ENCODE measurements around the gene TANC1.

TANC1 gene

DNA sequence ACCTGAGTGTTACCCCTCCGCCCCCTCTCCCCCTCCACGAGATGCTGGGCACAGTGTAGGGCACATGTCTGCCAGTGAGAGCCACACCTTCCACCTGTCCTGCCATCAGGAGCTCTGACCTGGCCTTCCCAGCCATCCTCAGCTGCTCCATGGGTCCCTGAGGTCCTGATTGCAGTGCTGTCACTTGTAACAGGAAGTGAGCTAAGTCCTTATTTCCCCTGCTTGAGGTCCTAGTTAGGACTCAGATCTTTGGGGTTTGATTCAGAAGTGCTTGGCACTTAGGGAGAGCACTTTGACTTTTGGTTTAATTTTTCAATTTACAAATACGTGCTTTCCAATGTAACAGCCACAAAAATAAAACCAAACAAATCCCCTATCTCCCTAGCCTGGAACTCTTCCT lies 192.5 kb downstream of the TANC1 start:
- DNase-seq (ENCODE audit: low read depth): no peak

DNA sequence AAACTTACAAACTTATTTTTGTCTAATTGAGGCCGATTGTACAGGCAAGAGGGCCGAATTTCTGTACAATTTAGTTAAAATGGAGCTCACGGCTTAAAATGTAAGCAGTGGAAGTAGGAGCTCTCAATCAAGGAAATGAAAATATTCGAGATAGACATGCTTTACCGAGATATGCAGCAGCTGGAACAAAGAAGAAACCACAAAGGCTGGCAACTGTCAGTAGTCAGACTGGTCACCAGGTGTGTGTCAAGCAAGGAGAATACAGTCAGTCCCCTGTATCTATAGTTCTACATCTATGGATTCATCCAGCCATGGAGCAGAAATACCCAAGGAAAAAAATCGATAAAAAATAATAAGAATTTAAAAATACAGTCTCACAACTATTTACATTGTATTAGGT lies 195.5 kb downstream of the TANC1 start:
- DNase-seq (ENCODE audit: low read depth): no peak

DNA sequence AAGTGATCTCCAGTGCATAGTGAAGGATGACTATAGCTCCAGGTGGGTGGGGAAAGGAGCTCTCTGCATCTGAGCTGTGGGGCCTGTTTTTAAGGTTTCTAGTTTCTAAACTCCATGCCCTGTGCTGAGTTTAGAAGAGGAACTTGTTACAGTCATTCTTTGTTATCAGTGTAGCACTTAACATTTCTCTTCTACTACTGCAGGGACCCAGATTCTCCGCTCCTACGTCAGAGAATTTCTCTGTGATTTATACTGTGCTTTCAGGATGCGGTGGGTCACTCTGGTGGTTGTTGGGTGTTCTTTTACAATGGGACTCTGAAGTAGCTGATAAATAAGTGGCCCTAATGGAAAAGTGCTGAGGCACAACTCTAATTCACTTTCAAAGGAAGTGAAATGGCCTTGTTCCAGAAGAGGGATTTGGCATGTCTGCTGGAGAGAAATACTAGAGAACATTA lies 196.0 kb downstream of the TANC1 start:
- DNase-seq (ENCODE audit: low read depth): peak; percentile 20

DNA sequence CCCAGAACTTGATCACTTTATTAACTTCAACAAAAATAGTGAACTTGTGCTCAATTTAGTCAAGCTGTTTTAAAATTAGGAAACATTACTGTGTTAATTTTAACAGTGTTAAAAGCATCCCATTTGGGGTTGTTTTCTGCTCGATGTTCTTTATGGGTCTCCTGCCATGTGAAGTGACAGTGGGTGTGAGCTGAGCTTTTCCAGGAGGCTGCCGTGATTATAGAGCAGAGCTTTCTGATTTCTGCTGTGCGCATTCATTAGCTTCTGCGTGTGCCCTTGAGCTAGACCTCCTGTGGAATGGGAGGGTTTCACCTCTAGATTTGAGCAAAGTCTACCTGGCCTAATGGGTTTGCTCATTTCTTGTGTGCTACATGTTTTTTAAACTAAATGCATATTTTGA lies 196.6 kb downstream of the TANC1 start:
- no peak for DNase-seq (ENCODE audit: low read depth)

DNA sequence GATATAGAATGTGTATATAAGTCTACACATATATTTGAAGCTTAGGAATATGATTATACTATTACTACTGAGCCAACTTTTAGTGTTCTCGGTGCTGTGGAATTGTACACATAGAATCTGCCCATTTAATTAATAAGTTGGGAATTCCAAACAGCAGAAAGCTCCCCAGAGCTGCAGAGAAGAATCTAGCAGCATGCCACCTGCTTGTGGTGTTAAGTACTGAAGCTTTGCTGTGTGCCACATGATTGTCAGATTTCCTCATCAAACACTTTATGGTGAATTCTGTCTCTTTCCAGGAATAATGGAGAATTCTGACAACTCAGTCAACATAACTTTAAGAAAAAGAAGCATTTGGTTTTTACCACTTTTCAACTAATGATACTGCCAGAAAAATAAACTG lies 200.3 kb downstream of the TANC1 start:
- peak; percentile 49 for DNase-seq (ENCODE audit: low read depth)

DNA sequence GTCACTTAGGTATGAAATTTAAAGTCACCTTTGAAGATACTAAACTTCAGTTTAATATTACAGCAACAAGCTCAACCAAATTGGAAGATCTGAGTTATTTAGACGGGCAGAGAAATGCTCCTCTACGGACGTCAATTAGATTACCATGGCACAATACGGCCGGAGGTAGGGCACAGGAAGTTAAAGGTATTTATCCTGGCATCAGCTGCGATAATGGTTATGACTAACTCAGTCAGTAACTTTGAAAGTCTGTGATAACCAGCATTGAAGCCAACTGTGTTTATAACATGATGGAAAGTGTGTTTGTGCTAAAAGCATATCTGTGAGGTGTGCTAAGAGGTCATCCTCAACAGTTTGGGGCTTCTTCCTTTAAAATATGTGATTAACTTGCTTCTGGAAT lies 200.7 kb downstream of the TANC1 start:
- peak; percentile 42 for DNase-seq (ENCODE audit: low read depth)

DNA sequence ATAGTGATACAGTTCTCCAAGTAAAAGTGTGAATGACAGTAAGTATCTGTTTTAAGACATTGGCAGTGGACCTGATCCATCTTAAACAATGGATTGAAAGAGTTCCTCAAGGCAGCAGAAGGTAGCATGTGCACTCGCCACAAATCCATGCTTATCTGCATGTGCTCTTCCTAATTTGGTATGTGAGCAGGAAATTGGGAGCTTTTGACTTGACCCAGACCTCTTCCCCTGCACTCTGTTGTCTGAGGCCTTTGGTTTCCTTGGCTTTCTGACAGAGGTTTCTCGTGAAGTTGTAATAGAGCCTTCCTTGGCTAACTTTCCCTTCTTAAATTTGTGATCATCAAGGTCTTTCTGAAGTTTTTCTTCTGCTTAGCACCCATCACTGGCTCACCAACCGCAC lies 204.0 kb downstream of the TANC1 start:
- no peak for DNase-seq (ENCODE audit: low read depth)

DNA sequence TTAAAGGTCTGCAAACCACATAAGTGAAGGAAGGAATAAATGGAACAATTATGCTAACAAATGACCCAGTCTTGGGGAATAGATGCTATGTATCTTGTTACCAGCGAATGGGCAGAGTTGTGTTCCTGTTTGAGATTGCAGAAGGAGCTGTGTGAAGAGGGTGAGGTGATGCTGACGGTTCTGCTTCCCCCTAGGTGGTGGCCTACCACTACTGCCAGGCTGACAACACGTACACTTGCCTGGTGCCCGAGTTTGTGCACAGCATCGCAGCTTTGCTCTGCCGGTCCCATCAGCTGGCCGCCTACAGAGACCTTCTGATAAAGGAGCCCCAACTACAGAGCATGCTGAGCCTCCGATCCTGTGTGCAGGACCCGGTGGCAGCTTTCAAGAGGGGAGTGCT lies 206.3 kb downstream of the TANC1 start:
- no peak for DNase-seq (ENCODE audit: low read depth)

DNA sequence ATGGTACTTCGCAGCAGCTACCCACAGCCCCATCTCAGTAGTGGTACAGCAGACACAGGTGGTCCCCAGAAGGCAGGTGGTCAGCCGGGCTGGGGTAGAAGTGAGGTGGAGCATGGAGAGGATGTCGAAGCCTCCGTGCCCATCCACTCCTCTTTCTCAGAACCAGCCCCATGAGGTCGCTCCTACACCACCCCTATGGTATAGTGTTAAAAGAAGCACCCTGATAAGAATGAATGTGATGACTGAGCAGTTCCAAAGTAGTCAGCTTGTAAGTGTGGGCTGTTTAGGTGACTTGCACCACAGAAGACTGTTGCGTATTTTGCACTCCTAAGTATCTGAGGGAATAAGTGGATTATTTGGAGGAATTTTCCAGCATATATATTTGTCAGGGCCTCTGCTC lies 206.7 kb downstream of the TANC1 start:
- DNase-seq (ENCODE audit: low read depth): no peak

DNA sequence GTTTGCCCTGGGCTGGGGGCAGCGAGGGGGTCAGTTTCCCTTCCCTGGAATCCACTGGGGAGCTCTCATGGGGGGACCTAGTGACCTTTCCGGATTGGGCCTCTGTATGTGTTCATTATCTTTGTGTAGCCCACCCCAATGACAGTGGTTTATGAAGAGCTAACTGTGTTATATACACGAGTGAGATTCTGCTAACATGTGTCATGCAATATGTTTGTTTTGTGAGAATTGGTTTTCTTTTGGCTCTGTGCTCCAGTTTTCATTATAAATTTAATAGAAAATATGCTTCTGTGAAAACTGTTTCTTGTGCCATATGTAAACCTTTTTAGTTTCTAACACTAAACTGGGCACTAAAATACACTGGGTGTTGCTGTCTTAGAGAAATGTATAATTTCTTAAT lies 207.5 kb downstream of the TANC1 start:
- no peak for DNase-seq (ENCODE audit: low read depth)

DNA sequence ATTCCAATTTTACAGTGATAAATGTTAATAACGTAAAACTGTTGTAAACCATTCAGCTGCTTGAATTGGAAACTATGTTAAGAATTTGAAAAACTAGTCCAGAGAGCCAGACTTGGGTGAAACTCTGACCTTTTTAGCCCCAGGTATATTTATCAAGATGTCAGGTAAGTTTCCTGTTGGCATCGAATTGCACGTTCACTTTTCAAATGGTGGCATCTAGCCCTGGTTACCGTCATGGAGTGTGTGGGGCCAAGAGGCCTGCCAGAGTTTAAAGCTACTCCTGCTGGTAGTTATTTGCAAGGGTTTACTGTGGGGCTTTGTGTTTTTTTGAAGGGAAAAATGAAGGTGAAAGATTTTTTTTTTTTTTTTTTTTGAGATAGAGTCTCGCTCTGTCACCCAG lies 208.1 kb downstream of the TANC1 start:
- DNase-seq (ENCODE audit: low read depth): no peak

DNA sequence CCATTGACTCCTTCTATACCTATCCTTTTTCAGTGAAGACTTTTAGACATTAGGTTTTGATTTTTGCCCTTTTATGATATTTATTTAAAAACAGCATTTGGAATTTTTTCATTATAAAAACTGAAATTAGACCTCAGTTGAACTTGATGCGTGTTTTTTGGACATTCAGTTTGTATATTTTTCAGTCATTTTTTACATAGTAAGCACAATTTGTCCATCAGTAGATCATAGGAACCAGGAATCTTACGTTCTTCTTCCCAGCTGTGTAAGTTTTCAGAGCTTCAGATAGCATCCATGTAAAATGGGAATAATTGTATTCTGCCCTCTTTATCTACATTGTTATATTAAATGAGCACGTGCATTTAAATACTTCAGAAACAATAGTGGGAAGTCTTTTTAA lies 208.9 kb downstream of the TANC1 start:
- DNase-seq (ENCODE audit: low read depth): no peak

DNA sequence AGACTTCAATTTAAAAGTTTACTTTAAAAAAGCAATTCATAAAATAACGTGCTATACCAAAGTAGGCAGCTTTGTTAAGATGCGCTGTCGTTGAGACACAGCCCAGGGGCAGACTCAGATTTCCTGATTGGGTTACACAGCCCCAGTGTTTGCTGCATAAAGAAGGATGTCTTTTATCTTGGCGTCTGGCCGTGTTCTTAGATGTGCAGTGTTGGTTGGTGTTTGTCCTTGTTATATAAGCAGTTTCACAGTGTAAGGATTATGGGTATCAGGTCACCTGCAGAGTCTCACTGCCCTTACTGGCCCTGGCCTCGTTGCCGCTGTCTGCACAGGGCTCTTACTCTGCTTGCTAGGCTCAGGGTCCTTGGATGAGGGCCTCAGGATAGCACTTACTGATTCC lies 209.5 kb downstream of the TANC1 start:
- DNase-seq (ENCODE audit: low read depth): no peak

DNA sequence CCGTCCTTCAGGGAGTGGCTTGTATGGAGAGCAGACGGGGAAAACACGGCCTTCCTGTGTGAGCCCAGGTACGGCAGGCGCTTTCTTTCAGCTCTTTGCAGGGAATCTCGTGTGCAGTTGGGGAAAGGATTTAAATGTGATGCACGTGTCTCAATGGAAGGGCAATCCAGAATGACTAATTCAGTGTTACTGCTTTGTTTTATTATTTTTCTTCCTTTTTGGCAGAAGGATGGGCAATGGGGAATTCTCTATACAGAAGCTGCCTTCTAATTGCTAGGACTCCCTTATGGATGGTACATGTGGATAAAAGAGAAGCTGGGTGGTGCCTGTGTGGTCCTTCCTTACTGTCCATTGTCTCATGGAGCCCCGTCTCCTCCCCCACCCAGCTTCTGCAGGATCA lies 210.7 kb downstream of the TANC1 start:
- no peak for DNase-seq (ENCODE audit: low read depth)

DNA sequence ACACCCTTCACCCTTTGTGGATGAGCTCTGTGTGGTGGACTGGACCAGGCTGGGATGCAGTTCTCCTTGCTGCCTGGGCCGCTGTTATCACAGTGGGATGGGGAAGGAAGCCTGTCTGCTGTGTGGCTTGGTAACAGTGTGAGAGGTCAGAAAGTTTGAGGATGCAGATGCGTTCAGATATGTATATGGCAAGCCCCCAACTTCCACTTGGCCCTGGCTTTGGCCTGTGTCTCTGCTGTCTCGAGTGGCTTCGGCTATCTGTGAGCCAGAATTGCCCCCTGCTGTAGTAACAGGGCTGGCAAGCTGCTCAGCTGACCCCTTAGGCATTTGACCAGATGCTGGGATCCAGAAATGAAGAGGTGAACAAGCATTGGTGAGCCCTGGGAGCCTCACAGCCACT lies 211.3 kb downstream of the TANC1 start:
- DNase-seq (ENCODE audit: low read depth): no peak

DNA sequence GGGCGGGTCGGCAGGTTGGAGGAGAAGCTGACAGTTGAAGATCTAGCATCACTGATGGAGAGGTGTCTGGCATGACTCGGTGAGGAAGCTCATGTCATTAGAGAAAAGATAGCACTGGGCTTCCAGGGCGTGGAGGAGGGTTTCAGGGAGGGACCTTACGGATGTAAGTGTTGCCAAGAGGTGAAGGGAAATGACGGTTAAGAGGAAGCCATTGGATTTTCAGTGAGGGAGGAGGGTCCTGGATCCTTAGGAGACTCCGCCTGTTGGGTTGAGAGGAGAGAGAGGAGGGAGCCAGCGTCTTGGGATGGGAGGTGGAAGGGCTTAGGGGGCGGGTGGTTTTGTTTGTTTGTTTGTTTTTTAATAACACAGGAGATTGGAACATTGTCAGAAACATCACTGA lies 214.9 kb downstream of the TANC1 start:
- no peak for DNase-seq (ENCODE audit: low read depth)

DNA sequence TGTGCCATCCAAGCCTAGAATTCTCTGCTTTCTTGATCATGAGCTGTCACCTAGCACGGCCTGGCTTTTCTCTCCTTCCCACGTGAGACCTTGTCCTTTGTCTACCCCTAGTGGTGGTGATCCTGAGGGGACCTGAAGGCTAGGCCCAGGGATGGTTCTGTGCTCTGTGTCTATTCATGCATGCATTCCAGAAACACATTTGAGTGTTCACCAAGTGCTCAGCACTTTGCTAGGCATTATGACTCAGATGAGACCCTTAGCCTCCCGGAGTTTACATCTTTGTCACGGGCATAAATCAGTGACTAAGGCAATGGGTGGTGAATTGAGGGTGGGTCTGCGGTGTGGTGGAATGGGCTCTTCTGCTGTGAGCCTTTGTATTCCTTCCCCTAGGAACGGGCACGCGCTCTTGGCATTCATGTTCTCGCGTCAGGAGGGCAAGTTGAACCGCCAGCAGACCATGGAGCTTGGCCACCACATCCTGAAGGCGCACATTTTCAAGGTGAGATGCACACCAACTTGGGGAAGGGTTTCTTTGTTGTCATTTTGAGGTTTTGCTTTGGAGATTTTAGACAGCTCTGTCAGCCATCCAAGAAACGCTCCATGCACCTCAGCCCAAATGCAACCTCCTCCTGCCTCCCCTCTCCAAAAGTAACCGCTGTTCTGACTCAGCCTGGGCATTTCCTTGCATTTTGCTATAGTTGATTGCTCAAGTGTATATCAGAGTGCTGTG lies 217.1 kb downstream of the TANC1 start:
- DNase-seq (ENCODE audit: low read depth): peak; percentile 62

DNA sequence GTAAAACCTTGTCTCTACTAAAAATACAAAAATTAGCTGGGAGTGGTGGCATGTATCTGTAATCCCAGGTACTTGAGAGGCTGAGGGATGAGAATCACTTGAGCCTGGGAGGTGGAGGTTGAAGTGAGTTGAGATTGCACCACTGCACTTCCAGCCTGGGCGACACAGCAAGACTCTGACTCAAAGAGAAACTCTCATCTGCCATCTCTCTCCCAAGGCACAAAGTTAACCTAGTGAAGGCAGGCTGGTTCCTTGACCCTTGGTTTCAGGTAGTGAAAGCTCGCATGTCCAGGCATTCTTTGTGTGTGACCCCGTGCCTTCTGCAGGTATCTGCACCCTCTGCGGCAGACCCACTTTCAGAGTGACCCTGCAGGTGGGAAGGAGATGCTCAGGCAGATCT lies 218.0 kb downstream of the TANC1 start:
- DNase-seq (ENCODE audit: low read depth): no peak

DNA sequence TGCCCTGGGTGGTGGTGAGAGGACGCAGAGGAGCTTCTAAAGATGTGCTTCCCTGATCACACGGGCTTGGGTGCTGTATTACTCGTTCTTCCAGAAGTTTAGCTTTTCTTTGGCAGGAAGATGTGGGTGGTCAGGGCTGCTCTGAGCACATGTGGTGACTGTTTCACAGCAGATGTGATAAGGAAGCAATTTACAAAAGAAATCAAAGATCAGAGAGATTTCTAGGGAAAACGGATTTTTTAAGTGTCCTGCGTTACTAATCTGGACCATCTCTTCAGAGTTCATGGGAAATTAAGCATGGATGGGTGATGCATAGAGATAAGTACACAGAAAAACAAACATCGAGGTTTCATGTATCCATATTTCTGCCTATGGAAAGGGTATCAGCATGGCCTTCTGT lies 218.7 kb downstream of the TANC1 start:
- DNase-seq (ENCODE audit: low read depth): peak; percentile 19

DNA sequence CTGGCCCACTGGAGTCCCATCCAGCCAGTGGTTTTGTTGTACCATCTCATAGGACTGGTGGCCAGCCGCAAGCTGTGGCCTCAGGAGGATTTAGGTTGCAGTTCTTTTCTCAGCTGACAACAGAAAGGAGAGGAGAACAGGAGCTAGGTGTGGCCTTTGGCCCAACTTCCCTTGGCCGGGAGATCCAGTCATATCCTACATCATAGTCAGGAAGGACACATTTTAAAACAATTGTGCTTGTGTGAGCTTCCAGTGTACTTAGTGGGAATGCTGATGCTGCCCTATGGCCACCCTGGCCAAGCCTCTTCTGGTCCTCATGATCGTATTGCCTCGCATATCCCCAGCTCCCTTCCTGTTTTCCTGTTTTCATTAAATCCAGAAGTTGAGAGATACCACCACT lies 220.0 kb downstream of the TANC1 start:
- no peak for DNase-seq (ENCODE audit: low read depth)

DNA sequence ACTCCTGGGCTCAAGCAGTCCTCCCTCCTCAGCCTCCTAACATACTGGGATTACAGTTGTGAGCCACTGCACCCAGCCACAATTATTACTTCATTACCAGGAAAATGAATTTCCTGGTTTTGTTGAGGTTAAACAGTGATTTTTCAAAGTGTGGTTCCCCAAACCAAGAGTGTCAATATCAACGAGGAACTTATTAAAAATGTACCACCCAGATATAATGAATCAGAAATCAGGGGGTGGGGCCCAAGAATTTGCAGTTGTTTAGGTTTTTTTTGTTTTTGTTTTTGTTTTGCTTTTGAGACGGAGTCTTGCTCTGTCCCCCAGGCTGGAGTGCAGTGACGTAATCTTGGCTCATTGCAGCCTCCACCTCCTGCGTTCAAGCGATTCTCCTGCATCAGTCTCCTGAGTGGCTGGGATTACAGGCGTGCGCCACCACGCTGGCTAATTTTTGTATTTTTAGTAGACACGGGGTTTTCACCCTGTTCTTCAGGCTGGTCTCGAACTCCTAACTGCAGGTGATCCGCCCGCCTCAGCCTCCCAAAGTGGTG lies 224.0 kb downstream of the TANC1 start:
- DNase-seq (ENCODE audit: low read depth): no peak

DNA sequence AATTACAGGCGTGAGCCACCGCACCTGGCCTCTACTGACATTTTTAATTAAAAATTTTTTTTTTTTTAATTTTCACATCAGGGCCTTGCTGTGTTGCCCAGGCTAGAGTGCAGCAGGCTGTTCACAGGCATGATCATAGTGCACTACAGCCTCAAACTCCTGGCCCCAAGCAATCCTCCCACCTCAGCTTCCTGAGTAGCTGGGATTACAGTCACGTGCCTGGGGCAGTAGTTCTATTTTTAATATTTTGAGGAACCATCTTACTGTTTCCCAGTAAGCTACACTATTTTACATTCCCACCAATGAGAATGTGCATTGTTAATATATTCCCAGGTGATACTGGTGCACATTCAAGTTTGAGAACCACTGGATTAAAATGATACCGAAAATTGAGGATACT lies 225.4 kb downstream of the TANC1 start:
- DNase-seq (ENCODE audit: low read depth): no peak

DNA sequence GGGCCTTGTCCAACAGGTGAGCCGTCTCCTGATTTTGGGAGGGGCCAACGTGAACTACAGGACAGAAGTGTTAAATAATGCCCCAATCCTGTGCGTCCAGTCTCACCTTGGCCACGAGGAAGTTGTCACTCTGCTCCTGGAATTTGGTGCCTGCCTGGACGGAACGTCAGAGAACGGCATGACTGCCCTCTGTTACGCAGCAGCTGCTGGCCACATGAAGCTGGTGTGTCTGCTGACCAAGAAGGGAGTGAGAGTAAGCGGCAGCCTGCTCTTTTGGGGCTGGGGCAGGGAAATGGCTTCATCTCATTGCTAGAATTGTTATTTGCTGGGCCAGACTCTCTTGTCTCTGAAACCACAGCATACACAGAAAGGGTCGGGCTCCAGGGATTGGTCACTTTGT lies 225.8 kb downstream of the TANC1 start:
- no peak for DNase-seq (ENCODE audit: low read depth)

DNA sequence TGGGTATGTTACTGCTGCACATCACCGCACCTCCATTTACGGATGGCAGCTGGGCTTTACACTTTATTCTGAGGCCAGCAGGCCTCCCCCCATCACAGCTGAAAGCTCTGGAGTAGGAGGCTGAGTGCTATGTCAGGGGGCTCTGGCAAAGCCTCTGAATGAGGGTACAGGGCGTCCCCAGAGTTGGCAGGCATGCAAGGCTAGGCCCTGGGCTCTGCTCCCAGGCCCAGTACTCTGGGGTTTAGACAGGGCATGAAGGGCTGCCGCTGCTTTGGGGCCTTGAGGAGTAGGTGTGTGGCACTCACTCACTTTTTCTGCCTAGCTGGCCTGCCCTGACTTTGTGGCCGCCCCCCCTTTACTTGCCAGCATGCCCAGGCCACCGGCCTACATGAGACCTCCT lies 227.3 kb downstream of the TANC1 start:
- DNase-seq (ENCODE audit: low read depth): no peak
